MCF 10A (cell line): Measurements from ENCODE around the gene RASSF5. TPM values are rescaled to one million over a fixed set of nuclear protein-coding genes. Genes with fewer than 3 reads are reported as not detected.

Source experiments
- BruUV-seq: library from RNA; stranded (reverse); fragments of 400-500 nt; replicated peaks from 2 replicates; lab custom pipeline; 2021; lab: Mats Ljungman, UMichigan
- CTCF ChIA-PET: fragments of 300-600 bp; sonication (Branson Sonifier 250); formaldehyde crosslinking; extraction: SDS; loops from one replicate; lab custom pipeline; 2021; ENCODE audit warnings: antibody characterized with exemption, inconsistent platforms; lab: Yijun Ruan, JAX
- POLR2A ChIA-PET: fragments of 300-600, 350-650 bp; sonication (Branson Sonifier 250); formaldehyde crosslinking; extraction: SDS; loops from one replicate; lab custom pipeline; 2020; ENCODE audit warnings: antibody characterized with exemption, inconsistent platforms; lab: Yijun Ruan, JAX
- DNase-seq: peaks from one replicate; pipeline ENCODE4 v3.0.0-alpha.2; 2018; ENCODE audit not compliant: unreplicated experiment
- H3K27ac Mint-ChIP-seq: one replicate; pipeline ENCODE4 v1.8.0; 2022; ENCODE audit warnings: mild to moderate bottlenecking, low read depth, mixed read lengths; ENCODE audit not compliant: unreplicated experiment
- H3K27me3 Mint-ChIP-seq: one replicate; pipeline ENCODE4 v1.8.0; 2022; ENCODE audit warnings: mixed read lengths; ENCODE audit not compliant: insufficient read depth, unreplicated experiment
- H3K36me3 Mint-ChIP-seq: one replicate; pipeline ENCODE4 v1.8.0; 2022; ENCODE audit warnings: mild to moderate bottlenecking, moderate library complexity, mixed read lengths; ENCODE audit not compliant: insufficient read depth, unreplicated experiment
- H3K4me1 Mint-ChIP-seq: one replicate; pipeline ENCODE4 v1.8.0; 2022; ENCODE audit warnings: mixed read lengths; ENCODE audit not compliant: insufficient read depth, unreplicated experiment
- H3K4me3 Mint-ChIP-seq: one replicate; pipeline ENCODE4 v1.8.0; 2022; ENCODE audit warnings: mild to moderate bottlenecking, moderate library complexity, mixed read lengths; ENCODE audit not compliant: unreplicated experiment
- H3K9me3 Mint-ChIP-seq: one replicate; pipeline ENCODE4 v1.8.0; 2022; ENCODE audit warnings: mixed read lengths; ENCODE audit not compliant: unreplicated experiment
- CTCF ChIP-seq: fragments of 200-600 bp; IDR thresholded peaks from one replicate; pipeline ENCODE4 v1.8.0; 2022; ENCODE audit warnings: antibody characterized with exemption, mild to moderate bottlenecking; ENCODE audit not compliant: unreplicated experiment
- intact Hi-C: fragments of 100-400 bp; cut with micrococcal nuclease; formaldehyde crosslinking; loops from 2 replicates; pipeline ENCODE4 v1.14.1; 2022
- total RNA-seq: library from RNA; stranded (reverse); gene quantifications from 2 replicates; pipeline ENCODE4 v1.2.3, GENCODE V29; 2022

The RASSF5 gene
- total RNA-seq, 1 experiment from 2014 or later = 8.3 TPM

GRCh38 chr1:206591226-206591625, 83.9 kb downstream of the RASSF5 start:
- peaks cover 27% of the 10 kb centered on the region for H3K4me1 Mint-ChIP-seq
- no TSS peak for BruUV-seq
- peaks cover 76% of the 10 kb centered on the region for H3K36me3 Mint-ChIP-seq
- H3K27ac Mint-ChIP-seq = peak overlapping the region; percentile 66
- DNase-seq = no peak
- intact Hi-C loops = no loop called here
- CTCF ChIA-PET = interaction anchor here (0.6 to 5.9 kb wide), 24 partner anchors 7 to 390 kb away, joined by 3 to 61 read pairs (median 4); partner anchors contain the start of genes EIF2D and IKBKE
- H3K9me3 Mint-ChIP-seq = no peaks in the 10 kb centered on the region
- POLR2A ChIA-PET = interaction anchor here (0.6 to 1.9 kb wide), 6 partner anchors 10 to 46 kb away, joined by 3 to 6 read pairs (median 4); partner anchors contain the start of gene EIF2D
- no peak for TF ChIP-seq CTCF
- no peaks in the 10 kb centered on the region for H3K27me3 Mint-ChIP-seq
- H3K4me3 Mint-ChIP-seq = no peak overlapping the region

GRCh38 chr1:206591696-206592095, 84.4 kb downstream of the RASSF5 start:
- ChIA-PET CTCF (interaction anchor here (0.6 to 5.9 kb wide), 26 partner anchors 8 to 390 kb away, joined by 3 to 61 read pairs (median 4); partner anchors contain the start of genes EIF2D and IKBKE), POLR2A (interaction anchor here (0.6 to 1.9 kb wide), 7 partner anchors 11 to 453 kb away, joined by 3 to 6 read pairs (median 3); partner anchors contain the start of gene EIF2D)
- BruUV-seq = no TSS peak
- no peak for TF ChIP-seq CTCF
- Mint-ChIP-seq H3K9me3 (no peaks in the 10 kb centered on the region), H3K36me3 (peaks cover 76% of the 10 kb centered on the region), H3K4me3 (no peak overlapping the region), H3K27ac (peak overlapping the region; percentile 66), H3K27me3 (no peaks in the 10 kb centered on the region), H3K4me1 (peaks cover 27% of the 10 kb centered on the region)
- intact Hi-C loops = no loop called here
- DNase-seq = no peak

- POLR2A ChIA-PET = interaction anchor here (0.9 to 1.2 kb wide), 2 partner anchors 7 to 17 kb away, joined by 3 to 5 read pairs; no protein-coding TSS in a partner anchor
- intact Hi-C loops = no loop called here
- no TSS peak for BruUV-seq
- CTCF ChIA-PET = interaction anchor here (0.6 to 5.9 kb wide), 14 partner anchors 9 to 388 kb away, joined by 3 to 61 read pairs (median 8); partner anchors contain the start of gene EIF2D
- DNase-seq = no peak
- Mint-ChIP-seq H3K27ac (peak overlapping the region; percentile 6), H3K27me3 (no peaks in the 10 kb centered on the region), H3K4me1 (peaks cover 23% of the 10 kb centered on the region), H3K36me3 (peaks cover 81% of the 10 kb centered on the region), H3K4me3 (no peak overlapping the region), H3K9me3 (no peaks in the 10 kb centered on the region)
- no peak for TF ChIP-seq CTCF
Observed at GRCh38 chr1:206593351-206593925, 86.1 kb downstream of the RASSF5 start.

GRCh38 chr1:206595581-206596318, 88.4 kb downstream of the RASSF5 start:
- no TSS peak for BruUV-seq
- H3K36me3 Mint-ChIP-seq = peaks cover 100% of the 10 kb centered on the region
- no peaks in the 10 kb centered on the region for H3K4me1 Mint-ChIP-seq

More at GRCh38 chr1:206595581-206596318, 88.4 kb downstream of the RASSF5 start:
- intact Hi-C loops = no loop called here
- CTCF ChIA-PET = interaction anchor here (0.6 to 5.9 kb wide), 9 partner anchors 9 to 141 kb away, joined by 3 to 61 read pairs (median 4); no protein-coding TSS in a partner anchor
- DNase-seq = no peak
- no peaks in the 10 kb centered on the region for H3K9me3 Mint-ChIP-seq
- TF ChIP-seq CTCF = no peak
- H3K27me3 Mint-ChIP-seq = no peaks in the 10 kb centered on the region
- no peak overlapping the region for H3K27ac Mint-ChIP-seq
- POLR2A ChIA-PET = interaction anchor here (0.6 to 1.8 kb wide), 3 partner anchors 12 to 81 kb away, joined by 3 to 6 read pairs (median 4); no protein-coding TSS in a partner anchor
- H3K4me3 Mint-ChIP-seq = no peak overlapping the region
